GM12878 (cell line): ENCODE measurements around the gene TMEM263. TPM values are rescaled to one million over a fixed set of nuclear protein-coding genes. Genes with fewer than 3 reads are reported as not detected.

Experiments
- ATAC-seq: fragments of 200-7000 bp; cut with Tn5 transposase; 3 replicates; pipeline ENCODE4 v1.9.1; 2020; ENCODE audit warnings: mild to moderate bottlenecking, moderate library complexity
- BruUV-seq: library from RNA; stranded (reverse); fragments of 400-500 nt; replicated peaks from 2 replicates; lab custom pipeline; 2021; lab: Mats Ljungman, UMichigan
- CTCF ChIA-PET: fragments of 300-600 bp; sonication (Branson Sonifier 250); formaldehyde crosslinking; extraction: SDS; loops from one replicate; lab custom pipeline; 2021; ENCODE audit warnings: inconsistent platforms; lab: Yijun Ruan, JAX
- POLR2A ChIA-PET: fragments of 350-600 bp; formaldehyde crosslinking; extraction: SDS; loops from one replicate; lab custom pipeline; 2021; ENCODE audit warnings: inconsistent platforms; lab: Charles Lee
- RAD21 ChIA-PET: fragments of 300-600 bp; sonication (Branson Sonifier 250); formaldehyde crosslinking; loops from one replicate; lab custom pipeline; 2023; ENCODE audit warnings: antibody characterized with exemption; ENCODE audit not compliant: unreplicated experiment; lab: Charles Lee
- SMC1A ChIA-PET: fragments of 300-600 bp; sonication (Branson Sonifier 250); formaldehyde crosslinking; loops from one replicate; lab custom pipeline; 2023; ENCODE audit not compliant: unreplicated experiment, uncharacterized antibody; lab: Charles Lee
- DNase-seq: peaks from one replicate; pipeline ENCODE4 v3.0.0-alpha.2; 2011; ENCODE audit warnings: low read depth, low spot score
- FAIRE-seq: peaks from 3 replicates; lab custom pipeline; 2011; peaks lifted over from hg19 to GRCh38; lab: Jason Lieb, UNC
- H2AFZ ChIP-seq: 2 replicates; pipeline ENCODE4 v1.6.0; 2011; ENCODE audit warnings: low read depth, low read length, control low read depth; ENCODE audit not compliant: control insufficient read depth
- H3K27ac ChIP-seq: 2 replicates; pipeline ENCODE4 v1.5.1; 2011; ENCODE audit warnings: control low read depth; ENCODE audit not compliant: control insufficient read depth, insufficient read depth
- H3K27me3 ChIP-seq, 2 experiments: replicated peaks in 1 of 2; 2 replicates each; pipeline versions ENCODE4 v1.6.0 to v1.6.1; 2011; ENCODE audit warnings: low read length in 1 of 2; ENCODE audit not compliant: control insufficient read depth in 2 of 2, insufficient read depth in 2 of 2
- H3K36me3 ChIP-seq, 2 experiments: 2 replicates each; pipeline ENCODE4 v1.5.1; 2011; ENCODE audit warnings: low read length in 1 of 2; ENCODE audit not compliant: control insufficient read depth in 2 of 2, insufficient read depth in 2 of 2
- H3K4me1 ChIP-seq: 2 replicates; pipeline ENCODE4 v1.6.1; 2011; ENCODE audit warnings: mild to moderate bottlenecking, low read length, moderate library complexity, mixed read lengths; ENCODE audit not compliant: control insufficient read depth, insufficient read depth
- H3K4me2 ChIP-seq: 2 replicates; pipeline ENCODE4 v1.6.0; 2011; ENCODE audit warnings: control low read depth; ENCODE audit not compliant: control insufficient read depth, insufficient read depth
- H3K4me3 ChIP-seq: fragments of 200-600 bp; sonication (generic); 2 replicates; pipeline ENCODE4 v1.5.1; 2016
- H3K79me2 ChIP-seq: 2 replicates; pipeline ENCODE4 v1.6.0; 2011; ENCODE audit warnings: low read length; ENCODE audit not compliant: control insufficient read depth, insufficient read depth
- H3K9ac ChIP-seq: 2 replicates; pipeline ENCODE4 v1.8.0; 2011; ENCODE audit warnings: low read length, control low read depth, mixed read lengths; ENCODE audit not compliant: control insufficient read depth, insufficient read depth
- H3K9me3 ChIP-seq: replicated peaks from 3 replicates; pipeline ENCODE4 v1.5.1; 2011; ENCODE audit warnings: mild to moderate bottlenecking, low read length; ENCODE audit not compliant: control insufficient read depth, insufficient read depth
- H4K20me1 ChIP-seq: 2 replicates; pipeline ENCODE4 v1.6.0; 2011; ENCODE audit not compliant: control insufficient read depth, insufficient read depth
- ATF2 ChIP-seq: IDR thresholded peaks from 2 replicates; pipeline ENCODE4 v1.6.1; 2012; ENCODE audit warnings: low read length, inconsistent platforms
- CEBPZ ChIP-seq: fragments of 150-350 bp; IDR thresholded peaks from 2 replicates; pipeline ENCODE4 v1.6.1; 2016; ENCODE audit warnings: low read depth, low read length
- CHD4 ChIP-seq: fragments of 200-600 bp; sonication (generic); IDR thresholded peaks from 2 replicates; pipeline ENCODE4 v1.6.1; 2016; ENCODE audit warnings: mild to moderate bottlenecking
- EGR1 ChIP-seq, 2 experiments: IDR thresholded peaks; 1 replicate in 1 of 2; 2 replicates in 1 of 2; pipeline ENCODE4 v1.6.1; 2011 to 2012; ENCODE audit warnings: low read depth in 2 of 2, low read length in 2 of 2, borderline replicate concordance in 1 of 2, mild to moderate bottlenecking in 1 of 2, moderate library complexity in 1 of 2
- ESRRA ChIP-seq: IDR thresholded peaks from 2 replicates; pipeline ENCODE4 v1.6.1; 2012; ENCODE audit warnings: mild to moderate bottlenecking, low read length, improper control_type of control experiment
- JUND ChIP-seq: IDR thresholded peaks from 2 replicates; pipeline ENCODE4 v1.6.1; 2012; ENCODE audit warnings: low read depth, mild to moderate bottlenecking, low read length, improper control_type of control experiment, moderate library complexity
- NRF1 ChIP-seq: conservative IDR thresholded peaks from 2 replicates; pipeline ENCODE4 v1.6.1; 2011; ENCODE audit warnings: mild to moderate bottlenecking, low read depth, low read length, improper control_type of control experiment
- POLR2AphosphoS2 ChIP-seq: IDR thresholded peaks from 2 replicates; pipeline ENCODE4 v1.6.1; 2011; ENCODE audit warnings: low read depth, mild to moderate bottlenecking, low read length, improper control_type of control experiment, moderate library complexity
- SIX5 ChIP-seq: IDR thresholded peaks from 2 replicates; pipeline ENCODE4 v1.6.1; 2011; ENCODE audit warnings: mild to moderate bottlenecking, low read depth, low read length, moderate library complexity; ENCODE audit not compliant: severe bottlenecking
- SP1 ChIP-seq: IDR thresholded peaks from one replicate; pipeline ENCODE4 v1.6.1; 2011; ENCODE audit warnings: low read depth, low read length
- YBX1 ChIP-seq: fragments of 450-650 bp; IDR thresholded peaks from 2 replicates; pipeline ENCODE4 v1.6.1; 2016; ENCODE audit warnings: antibody characterized with exemption
- ZNF217 ChIP-seq: fragments of 450-650 bp; IDR thresholded peaks from 2 replicates; pipeline ENCODE4 v1.6.1; 2017; ENCODE audit warnings: antibody characterized with exemption, mild to moderate bottlenecking
- in situ Hi-C: fragments of 300-500 bp; cut with MboI; formaldehyde crosslinking; loops from 9 replicates; pipeline ENCODE4 v1.14.3; 2018; ENCODE audit warnings: mixed read lengths
- intact Hi-C: fragments of 100-400 bp; cut with micrococcal nuclease; formaldehyde crosslinking; loops from one replicate; pipeline ENCODE4 v1.14.2; 2022; ENCODE audit not compliant: unreplicated experiment
- polyA plus RNA-seq, 11 experiments: library from polyadenylated mRNA; depleted of rRNA in 4 of 11; unstranded in 6 of 11; stranded (reverse) in 5 of 11; fragments of >200 nt; fragmentation: Nextera tagmentation in 4 of 11; fragmentation: Illumina TruSeq in 1 of 11; extraction: Ambion mirVana in 4 of 11; extraction: Trizol in 1 of 11; gene quantifications; 1 replicate in 1 of 11; 2 replicates in 10 of 11; pipeline versions ENCODE4 v1.2.1 to v1.2.3, GENCODE V29; 2011 to 2016; ENCODE audit warnings: inconsistent platforms in 2 of 11, missing spikeins in 2 of 11, low read depth in 1 of 11
- total RNA-seq, 4 experiments: library from RNA; depleted of rRNA in 3 of 4; stranded (reverse); fragments of >200 nt in 3 of 4; fragmentation: Illumina TruSeq in 1 of 4; extraction: Trizol in 1 of 4; gene quantifications; 2 replicates each; pipeline versions ENCODE4 v1.2.1 to v1.2.3, GENCODE V29; 2013 to 2021
- TF ChIP-seq, protein P1 (sequence below): fragments of 150-350 bp; IDR thresholded peaks from 2 replicates; pipeline ENCODE4 v1.6.1; 2014; ENCODE audit warnings: mild to moderate bottlenecking, low read depth, low read length

The TMEM263 gene
- total and polyA plus RNA-seq, 10 of the 15 experiments (the other 5 are each of a cell fraction or from before 2014, with no cell fraction given): 15.4 to 41.3 (median 27.6) TPM

GRCh38 chr12:106971065-106971464 is 15.4 kb downstream of the TMEM263 start (continued):
- TF ChIP-seq CHD4: no peak
- no peak for TF ChIP-seq EGR1 (IDR thresholded peaks at IDR 0.05; ENCODE audit: borderline replicate concordance in 1 of 2, low read depth in 2 of 2, low read length in 2 of 2)
- TF ChIP-seq ESRRA: no peak
- no peak for TF ChIP-seq NRF1
- TF ChIP-seq, protein P1, sequence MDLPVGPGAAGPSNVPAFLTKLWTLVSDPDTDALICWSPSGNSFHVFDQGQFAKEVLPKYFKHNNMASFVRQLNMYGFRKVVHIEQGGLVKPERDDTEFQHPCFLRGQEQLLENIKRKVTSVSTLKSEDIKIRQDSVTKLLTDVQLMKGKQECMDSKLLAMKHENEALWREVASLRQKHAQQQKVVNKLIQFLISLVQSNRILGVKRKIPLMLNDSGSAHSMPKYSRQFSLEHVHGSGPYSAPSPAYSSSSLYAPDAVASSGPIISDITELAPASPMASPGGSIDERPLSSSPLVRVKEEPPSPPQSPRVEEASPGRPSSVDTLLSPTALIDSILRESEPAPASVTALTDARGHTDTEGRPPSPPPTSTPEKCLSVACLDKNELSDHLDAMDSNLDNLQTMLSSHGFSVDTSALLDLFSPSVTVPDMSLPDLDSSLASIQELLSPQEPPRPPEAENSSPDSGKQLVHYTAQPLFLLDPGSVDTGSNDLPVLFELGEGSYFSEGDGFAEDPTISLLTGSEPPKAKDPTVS: no peak
- TF ChIP-seq POLR2AphosphoS2: no peak
- no peak for TF ChIP-seq JUND

DNA sequence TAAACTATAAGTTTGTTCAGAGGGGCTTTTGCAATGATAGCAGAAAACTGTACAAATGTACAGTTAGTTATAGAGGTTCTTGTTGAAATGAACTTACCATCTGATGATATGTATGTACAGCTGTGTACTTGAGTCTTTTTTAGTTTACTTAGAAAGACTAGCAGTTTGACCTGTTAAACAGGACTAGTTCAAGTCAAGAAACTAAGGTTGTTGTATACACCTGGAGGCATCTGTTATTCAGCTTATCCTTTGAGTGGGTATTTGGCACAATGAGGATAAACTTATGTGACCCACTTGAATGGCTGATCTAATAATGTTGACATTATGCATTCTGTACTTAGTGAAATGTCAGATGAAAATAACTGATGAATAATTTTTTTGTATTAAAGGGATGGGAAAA is 17.8 kb downstream of the TMEM263 start:
- FAIRE-seq: no peak
- Histone ChIP-seq H3K4me3 (no peak overlapping the region), H3K27ac (no peak overlapping the region), H3K4me2 (no peak overlapping the region), H3K4me1 (peaks cover 5% of the 10 kb centered on the region; the same call in 1 of the 2 replicates), H2AFZ (no peak overlapping the region), H4K20me1 (no peaks in the 10 kb centered on the region), H3K9ac (no peak overlapping the region), H3K27me3 (no peaks in the 10 kb centered on the region), H3K9me3 (no peaks in the 10 kb centered on the region), H3K79me2 (no peaks in the 10 kb centered on the region; the same call in 1 of the 2 replicates), H3K36me3 (peaks cover 0 to 11% of the 10 kb centered on the region in 2 experiments; a peak in 2 of 4 replicates)
- ChIA-PET RAD21 (no interaction called here), CTCF (no interaction called here), POLR2A (interaction anchor here (0.6 kb wide), 1 partner anchor 1865 kb away, joined by 3 read pairs; no protein-coding TSS in a partner anchor), SMC1A (interaction anchor here (1.3 kb wide), 1 partner anchor 10 kb away, joined by 4 read pairs; no protein-coding TSS in a partner anchor)
- in situ Hi-C loops: no loop called here
- ATAC-seq: no peak
- BruUV-seq: no TSS peak
- no peak for TF ChIP-seq SIX5
- TF ChIP-seq ZNF217: no peak
- no peak for TF ChIP-seq SP1
- TF ChIP-seq CEBPZ: no peak
- no peak for TF ChIP-seq ATF2
- TF ChIP-seq YBX1: no peak
- intact Hi-C loops: no loop called here
- no peak for DNase-seq
